ENCODE results near the gene KIAA1958. TPM values are rescaled to one million over a fixed set of nuclear protein-coding genes. Genes with fewer than 3 reads are reported as not detected.

Gene KIAA1958
- total RNA-seq, 2 experiments from 2014 or later: 9.7 to 13.0 TPM

DNA sequence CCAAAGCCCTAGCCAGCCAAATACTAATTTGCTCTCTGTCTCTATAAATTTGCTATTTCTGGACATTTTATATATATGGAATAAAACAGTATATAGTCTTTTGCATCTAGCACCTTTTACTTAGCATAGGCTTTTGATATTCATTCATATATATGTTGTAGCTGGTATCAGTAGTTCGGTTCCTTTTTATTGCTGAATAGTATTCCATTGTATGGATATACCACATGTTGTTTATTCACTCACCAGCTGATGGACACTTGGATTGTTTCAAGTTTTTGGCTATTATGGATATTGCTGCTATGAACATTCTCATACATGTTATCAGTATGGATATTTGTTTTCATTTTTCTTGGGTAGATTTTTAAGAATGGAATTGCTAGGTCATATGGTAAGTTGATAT is 23.8 kb upstream of the KIAA1958 start:
- Mint-ChIP-seq H3K4me1 (peaks cover 2% of the 10 kb centered on the region), H3K4me3 (no peak overlapping the region), H3K9me3 (ENCODE audit: low read depth) (peaks cover 1% of the 10 kb centered on the region), H3K36me3 (ENCODE audit: low read depth) (peaks cover 24% of the 10 kb centered on the region), H3K27ac (no peak overlapping the region), H3K27me3 (no peaks in the 10 kb centered on the region)
- ChIA-PET CTCF (interaction anchor here (1.9 kb wide), 1 partner anchor 18 kb away, joined by 10 read pairs; no protein-coding TSS in a partner anchor), POLR2A (no interaction called here)
- intact Hi-C loops (cut with DNase I, micrococcal nuclease): loop anchor here in 1 of 2 experiments (10.0 kb wide), 1 partner anchor 222 kb away; no protein-coding TSS in a partner anchor
- DNase-seq: no peak
- no peak for ATAC-seq

DNA sequence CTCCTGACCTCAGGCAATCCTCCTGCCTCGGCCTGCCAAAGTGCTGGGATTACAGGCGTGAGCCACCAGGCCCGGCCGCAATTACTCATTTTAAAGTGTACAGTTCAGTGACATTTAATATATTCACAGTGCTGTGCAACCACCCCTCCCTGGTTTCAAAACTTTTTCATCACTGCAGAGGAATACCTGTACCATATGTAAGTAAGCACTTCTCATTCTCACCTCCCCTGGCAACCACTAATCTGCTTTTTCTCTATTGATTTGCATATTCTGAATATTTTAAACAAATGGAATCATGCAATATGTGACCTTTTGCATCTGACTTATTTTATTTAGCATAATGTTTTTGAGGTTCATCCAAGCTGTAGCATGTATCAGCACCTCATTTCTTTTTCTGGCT is 21.3 kb upstream of the KIAA1958 start:
- intact Hi-C loops (cut with DNase I, micrococcal nuclease): loop anchor here in 1 of 2 experiments (10.0 kb wide), 1 partner anchor 219 kb away; no protein-coding TSS in a partner anchor
- Mint-ChIP-seq H3K27me3 (no peaks in the 10 kb centered on the region), H3K36me3 (ENCODE audit: low read depth) (peaks cover 15% of the 10 kb centered on the region), H3K4me3 (no peak overlapping the region), H3K4me1 (peaks cover 2% of the 10 kb centered on the region), H3K27ac (no peak overlapping the region), H3K9me3 (ENCODE audit: low read depth) (peaks cover 1% of the 10 kb centered on the region)
- DNase-seq (no peak), ATAC-seq (no peak)
- ChIA-PET CTCF (interaction anchor here (1.6 kb wide), 1 partner anchor 8 kb away, joined by 5 read pairs; no protein-coding TSS in a partner anchor), POLR2A (interaction anchor here (0.6 kb wide), 1 partner anchor 453 kb away, joined by 4 read pairs; no protein-coding TSS in a partner anchor)

- intact Hi-C loops (cut with DNase I, micrococcal nuclease): no loop called here
Observed at GRCh38 chr9:112472996-112473395, 13.6 kb upstream of the KIAA1958 start.

GRCh38 chr9:112473986-112474385 is 12.6 kb upstream of the KIAA1958 start:
- Mint-ChIP-seq H3K27ac (no peak overlapping the region), H3K4me1 (no peaks in the 10 kb centered on the region), H3K9me3 (ENCODE audit: low read depth) (peaks cover 4% of the 10 kb centered on the region), H3K36me3 (ENCODE audit: low read depth) (peaks cover 14% of the 10 kb centered on the region), H3K27me3 (no peaks in the 10 kb centered on the region), H3K4me3 (no peak overlapping the region)
- ChIA-PET POLR2A (no interaction called here), CTCF (interaction anchor here (1.4 kb wide), 1 partner anchor 9 kb away, joined by 5 read pairs; no protein-coding TSS in a partner anchor)
- intact Hi-C loops (cut with DNase I, micrococcal nuclease): no loop called here
- no peak for DNase-seq
- no peak for ATAC-seq

More at GRCh38 chr9:112472996-112473395, 13.6 kb upstream of the KIAA1958 start:
- no peak overlapping the region for H3K27ac Mint-ChIP-seq
- no peak overlapping the region for H3K4me3 Mint-ChIP-seq
- peaks cover 9% of the 10 kb centered on the region for H3K36me3 Mint-ChIP-seq (ENCODE audit: low read depth)
- DNase-seq (no peak), ATAC-seq (no peak)
- ChIA-PET POLR2A (interaction anchor here (0.6 kb wide), 1 partner anchor 532 kb away, joined by 3 read pairs; no protein-coding TSS in a partner anchor), CTCF (interaction anchor here (0.5 to 1.4 kb wide), 4 partner anchors 8 to 371 kb away, joined by 3 to 5 read pairs (median 3); no protein-coding TSS in a partner anchor)
- no peaks in the 10 kb centered on the region for H3K27me3 Mint-ChIP-seq
- no peaks in the 10 kb centered on the region for H3K4me1 Mint-ChIP-seq
- H3K9me3 Mint-ChIP-seq (ENCODE audit: low read depth): no peaks in the 10 kb centered on the region

DNA sequence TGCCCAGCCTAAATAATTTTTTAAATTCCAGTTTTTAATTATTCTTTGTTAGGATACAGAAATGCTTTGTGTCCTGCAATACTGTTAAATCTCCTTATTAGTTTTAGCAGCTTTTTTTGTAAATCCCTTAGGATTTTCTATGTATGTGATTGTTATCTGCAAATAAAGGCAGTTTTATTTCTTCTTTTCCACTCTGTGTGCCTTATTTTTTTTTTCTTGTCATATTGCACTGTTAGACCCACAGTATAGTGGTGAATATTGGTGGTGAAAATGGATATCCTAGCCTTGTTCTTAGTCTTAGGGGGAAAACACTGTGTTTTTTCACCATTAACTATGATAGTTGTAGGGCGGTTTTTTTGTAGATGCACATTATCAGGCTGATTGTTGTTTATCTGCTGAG is 11.3 kb upstream of the KIAA1958 start:
- Mint-ChIP-seq H3K27me3 (no peaks in the 10 kb centered on the region), H3K9me3 (ENCODE audit: low read depth) (peaks cover 4% of the 10 kb centered on the region), H3K4me1 (no peaks in the 10 kb centered on the region), H3K4me3 (no peak overlapping the region), H3K36me3 (ENCODE audit: low read depth) (peaks cover 14% of the 10 kb centered on the region), H3K27ac (no peak overlapping the region)
- intact Hi-C loops (cut with DNase I, micrococcal nuclease): no loop called here
- DNase-seq: no peak
- CTCF ChIA-PET: no interaction called here
- POLR2A ChIA-PET: interaction anchor here (0.6 kb wide), 1 partner anchor 481 kb away, joined by 3 read pairs; no protein-coding TSS in a partner anchor
- ATAC-seq: no peak

- Mint-ChIP-seq H3K9me3 (ENCODE audit: low read depth) (peaks cover 4% of the 10 kb centered on the region), H3K27me3 (no peaks in the 10 kb centered on the region), H3K36me3 (ENCODE audit: low read depth) (peaks cover 14% of the 10 kb centered on the region), H3K4me3 (no peak overlapping the region), H3K4me1 (no peaks in the 10 kb centered on the region), H3K27ac (no peak overlapping the region)
- DNase-seq (no peak), ATAC-seq (no peak)
- ChIA-PET POLR2A (interaction anchor here (0.6 to 0.7 kb wide), 3 partner anchors 31 to 574 kb away, joined by 3 read pairs; no protein-coding TSS in a partner anchor), CTCF (interaction anchor here (0.7 to 1.6 kb wide), 3 partner anchors 9 to 389 kb away, joined by 3 to 6 read pairs (median 4); partner anchors contain the start of gene KIAA1958)
- intact Hi-C loops (cut with DNase I, micrococcal nuclease): no loop called here
Observed at GRCh38 chr9:112477330-112477729, 9.3 kb upstream of the KIAA1958 start.

DNA sequence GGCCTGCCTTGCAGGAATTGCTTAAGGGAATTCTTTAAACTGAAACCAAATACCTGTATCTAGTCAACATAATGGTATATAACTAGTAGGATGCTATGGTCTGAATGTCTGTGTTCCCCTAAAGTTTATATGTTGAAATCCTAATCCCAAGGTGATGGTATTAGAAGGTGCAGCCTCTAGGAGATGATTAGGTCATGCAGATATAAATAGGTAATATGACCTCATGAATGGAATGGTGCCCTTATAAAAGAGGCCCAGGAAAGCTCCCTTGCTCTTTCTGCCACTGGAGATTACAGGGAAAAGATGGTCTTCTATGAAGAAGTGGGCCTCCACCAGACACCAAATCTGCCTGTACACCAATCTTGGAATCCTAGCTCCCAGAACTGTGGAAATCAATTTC is 7.4 kb upstream of the KIAA1958 start:
- Mint-ChIP-seq H3K4me3 (no peak overlapping the region), H3K36me3 (ENCODE audit: low read depth) (peaks cover 14% of the 10 kb centered on the region), H3K4me1 (no peaks in the 10 kb centered on the region), H3K27ac (no peak overlapping the region), H3K9me3 (ENCODE audit: low read depth) (peaks cover 4% of the 10 kb centered on the region), H3K27me3 (no peaks in the 10 kb centered on the region)
- CTCF ChIA-PET: interaction anchor here (0.6 to 0.8 kb wide), 3 partner anchors 12 to 171 kb away, joined by 3 to 4 read pairs (median 3); no protein-coding TSS in a partner anchor
- DNase-seq (no peak), ATAC-seq (no peak)
- intact Hi-C loops (cut with DNase I, micrococcal nuclease): no loop called here
- POLR2A ChIA-PET: no interaction called here

DNA sequence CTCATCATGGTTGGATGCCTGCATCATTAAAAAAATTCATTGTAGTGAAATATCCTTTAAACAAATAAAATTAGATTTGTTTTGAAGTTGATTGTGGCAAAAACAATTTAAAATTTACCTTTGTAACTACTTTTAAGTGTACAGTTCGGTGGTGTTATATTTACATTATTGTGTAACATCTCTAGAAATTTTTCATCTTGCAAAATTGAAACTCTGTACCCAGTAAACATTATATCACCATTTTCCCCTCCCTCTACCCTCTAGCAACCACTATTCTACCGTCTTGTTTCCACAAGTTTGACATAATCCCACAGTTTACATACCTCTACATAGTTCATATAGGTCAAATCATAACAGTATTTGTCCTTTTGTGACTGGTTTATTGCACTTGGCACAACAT is 2.0 kb upstream of the KIAA1958 start:
- Mint-ChIP-seq H3K9me3 (ENCODE audit: low read depth) (no peaks in the 10 kb centered on the region), H3K36me3 (ENCODE audit: low read depth) (peaks cover 7% of the 10 kb centered on the region), H3K4me1 (peaks cover 24% of the 10 kb centered on the region), H3K27me3 (no peaks in the 10 kb centered on the region), H3K27ac (no peak overlapping the region), H3K4me3 (no peak overlapping the region)
- POLR2A ChIA-PET: no interaction called here
- intact Hi-C loops (cut with DNase I, micrococcal nuclease): loop anchor here in 1 of 2 experiments (5.0 kb wide), 3 partner anchors 312 to 1002 kb away; partner anchors contain the start of genes DNAJC25 and ECPAS
- CTCF ChIA-PET: interaction anchor here (0.9 kb wide), 1 partner anchor 233 kb away, joined by 3 read pairs; the partner anchor contains the start of gene INIP
- DNase-seq (no peak), ATAC-seq (no peak)

- Mint-ChIP-seq H3K36me3 (ENCODE audit: low read depth) (peaks cover 7% of the 10 kb centered on the region), H3K9me3 (ENCODE audit: low read depth) (no peaks in the 10 kb centered on the region), H3K27me3 (no peaks in the 10 kb centered on the region), H3K27ac (no peak overlapping the region), H3K4me1 (peaks cover 32% of the 10 kb centered on the region), H3K4me3 (peak overlapping the region; percentile 95)
- intact Hi-C loops (cut with DNase I, micrococcal nuclease): loop anchor here in 1 of 2 experiments (5.0 kb wide), 3 partner anchors 313 to 1003 kb away; partner anchors contain the start of genes DNAJC25 and ECPAS
- DNase-seq (no peak), ATAC-seq (no peak)
- ChIA-PET POLR2A (no interaction called here), CTCF (interaction anchor here (1.0 to 1.8 kb wide), 4 partner anchors 9 to 212 kb away, joined by 3 to 6 read pairs (median 4); partner anchors contain the start of gene HSDL2)
Observed at GRCh38 chr9:112485574-112485973, 1.1 kb upstream of the KIAA1958 start.

DNA sequence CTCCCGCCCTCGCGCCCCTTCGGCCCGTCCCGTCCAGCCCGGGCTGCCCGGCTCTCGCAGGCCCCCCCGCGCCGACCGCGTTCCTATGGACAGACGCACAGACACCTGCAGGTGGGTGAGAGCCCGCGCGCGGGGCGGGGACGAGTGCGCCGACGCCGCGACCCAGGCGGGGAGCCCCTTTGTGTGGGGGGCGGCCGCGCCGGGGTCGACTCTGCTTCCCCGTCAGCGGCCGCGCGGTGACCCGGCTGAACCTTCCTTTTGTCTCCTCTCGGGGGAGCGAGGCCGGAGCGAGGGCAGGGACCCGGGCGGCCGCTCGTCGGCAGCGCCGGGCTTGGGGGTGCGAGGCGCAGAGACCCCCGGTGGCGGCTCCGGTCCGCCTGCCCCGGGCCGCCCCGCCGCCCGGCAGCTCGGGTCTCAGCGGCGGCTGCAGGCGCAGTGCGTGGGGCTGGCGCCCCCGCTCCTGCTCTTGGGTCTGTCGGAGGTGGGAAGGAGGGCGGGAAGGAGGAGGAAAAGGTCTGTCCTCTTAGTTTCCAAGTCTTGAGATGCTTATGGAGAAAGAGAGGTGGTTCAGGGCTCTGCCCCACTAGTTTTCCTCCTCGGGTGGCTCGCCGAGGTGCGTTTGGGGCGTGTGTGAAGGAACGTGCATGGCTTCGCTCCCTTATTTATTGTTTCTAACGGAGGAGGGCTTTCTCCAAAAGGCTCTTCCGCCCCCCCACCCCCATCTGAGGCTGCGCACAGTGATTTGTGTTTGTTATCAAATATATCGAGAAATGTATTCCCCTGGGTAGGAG is 576 bp downstream of the KIAA1958 start:
- intact Hi-C loops (cut with DNase I, micrococcal nuclease): loop anchor here in 1 of 2 experiments (1.0 to 5.0 kb wide), 8 partner anchors 108 to 1005 kb away; partner anchors contain the start of genes DNAJC25, ECPAS, FKBP15 and SLC31A1
- H3K27me3 Mint-ChIP-seq: no peaks in the 10 kb centered on the region
- no peaks in the 10 kb centered on the region for H3K9me3 Mint-ChIP-seq (ENCODE audit: low read depth)
- H3K27ac Mint-ChIP-seq: peak overlapping the region; percentile 85
- H3K4me3 Mint-ChIP-seq: peak overlapping the region; percentile 95
- peak; percentile 74 for DNase-seq
- peak; percentile 23 for ATAC-seq
- peaks cover 37% of the 10 kb centered on the region for H3K4me1 Mint-ChIP-seq
- POLR2A ChIA-PET: interaction anchor here (0.6 to 1.2 kb wide), 4 partner anchors 108 to 310 kb away, joined by 3 to 5 read pairs (median 4); partner anchors contain the start of gene INIP
- H3K36me3 Mint-ChIP-seq (ENCODE audit: low read depth): peaks cover 6% of the 10 kb centered on the region
- CTCF ChIA-PET: interaction anchor here (1.0 to 1.2 kb wide), 2 partner anchors 210 to 305 kb away, joined by 3 read pairs; no protein-coding TSS in a partner anchor

DNA sequence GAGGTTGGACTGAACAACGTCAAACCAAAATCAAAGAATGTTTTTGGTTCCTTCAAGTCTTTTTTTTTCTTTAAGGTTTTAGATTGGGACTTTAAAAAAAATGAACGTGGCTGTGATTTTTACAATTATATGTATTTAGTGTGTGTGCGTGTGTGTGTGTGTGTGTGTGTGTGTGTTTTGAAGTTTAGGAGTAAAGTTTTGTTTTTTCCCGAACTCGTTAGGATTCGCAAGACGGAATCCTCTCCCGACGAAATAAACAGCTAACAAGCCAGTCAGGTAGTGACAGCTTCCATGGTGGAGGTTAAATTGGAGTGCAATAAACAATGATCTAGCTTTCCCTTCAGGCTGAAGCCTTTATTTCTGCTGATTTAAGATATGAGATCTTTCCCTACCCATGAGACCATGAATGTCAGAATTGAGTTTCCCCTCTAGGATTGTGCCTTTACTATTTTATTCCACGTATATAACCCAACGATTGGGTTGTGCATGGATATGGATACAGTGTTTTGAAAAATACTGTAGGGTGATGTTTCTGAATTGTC is 1.2 kb downstream of the KIAA1958 start:
- no peak for ATAC-seq

More for the DNA sequence above, 1.2 kb downstream of the KIAA1958 start:
- intact Hi-C loops (cut with DNase I, micrococcal nuclease): loop anchor here in 1 of 2 experiments (1.0 to 5.0 kb wide), 8 partner anchors 109 to 1006 kb away; partner anchors contain the start of genes DNAJC25, ECPAS, FKBP15 and SLC31A1
- peak overlapping the region; percentile 85 for H3K27ac Mint-ChIP-seq
- no peaks in the 10 kb centered on the region for H3K27me3 Mint-ChIP-seq
- peaks cover 9% of the 10 kb centered on the region for H3K36me3 Mint-ChIP-seq (ENCODE audit: low read depth)
- ChIA-PET POLR2A (no interaction called here), CTCF (no interaction called here)
- H3K9me3 Mint-ChIP-seq (ENCODE audit: low read depth): no peaks in the 10 kb centered on the region
- H3K4me3 Mint-ChIP-seq: peak overlapping the region; percentile 95
- H3K4me1 Mint-ChIP-seq: peaks cover 37% of the 10 kb centered on the region
- no peak for DNase-seq

Data from activated CD4-positive, alpha-beta T cell treated with anti-CD3 and anti-CD28 coated beads for 36 hours (primary cell).